H9 (cell line): ENCODE data around the gene MED23. TPM values are rescaled to one million over a fixed set of nuclear protein-coding genes. Genes with fewer than 3 reads are reported as not detected.

ENCODE experiments used
- DNase-seq: peaks from one replicate; pipeline ENCODE4 v3.0.0-alpha.2; 2017
- H2AFZ ChIP-seq: one replicate; pipeline ENCODE4 v1.6.1; 2013; ENCODE audit warnings: mild to moderate bottlenecking, low read length, control low read depth, moderate library complexity
- H2AK5ac ChIP-seq: 2 replicates; pipeline ENCODE4 v1.6.1; 2013; ENCODE audit warnings: low read length, control low read depth, mixed read lengths; ENCODE audit not compliant: insufficient read length
- H2BK120ac ChIP-seq: one replicate; pipeline ENCODE4 v1.6.1; 2013; ENCODE audit warnings: low read depth, mild to moderate bottlenecking, low read length, control low read depth, inconsistent platforms; ENCODE audit not compliant: poor library complexity, severe bottlenecking
- H2BK12ac ChIP-seq: 2 replicates; pipeline ENCODE4 v1.6.1; 2013; ENCODE audit warnings: low read length, control low read depth, mixed read lengths, low read depth; ENCODE audit not compliant: insufficient read length
- H2BK15ac ChIP-seq: 2 replicates; pipeline ENCODE4 v1.6.1; 2013; ENCODE audit warnings: low read depth, low read length, control low read depth
- H2BK20ac ChIP-seq: one replicate; pipeline ENCODE4 v1.6.1; 2013; ENCODE audit warnings: low read depth, mild to moderate bottlenecking, low read length, control low read depth, inconsistent platforms; ENCODE audit not compliant: poor library complexity, severe bottlenecking
- H2BK5ac ChIP-seq: 2 replicates; pipeline ENCODE4 v1.6.1; 2013; ENCODE audit warnings: low read length, control low read depth, mixed read lengths; ENCODE audit not compliant: insufficient read length
- H3K14ac ChIP-seq: 2 replicates; pipeline ENCODE4 v1.6.1; 2013; ENCODE audit warnings: low read length, control low read depth; ENCODE audit not compliant: insufficient read depth
- H3K18ac ChIP-seq: 2 replicates; pipeline ENCODE4 v1.6.1; 2013; ENCODE audit warnings: low read depth, mild to moderate bottlenecking, mixed read lengths, low read length, control low read depth; ENCODE audit not compliant: insufficient read length
- H3K23ac ChIP-seq: 2 replicates; pipeline ENCODE4 v1.6.1; 2013; ENCODE audit warnings: low read length, control low read depth, mixed read lengths, low read depth; ENCODE audit not compliant: insufficient read length
- H3K23me2 ChIP-seq: 2 replicates; pipeline ENCODE4 v1.6.1; 2013; ENCODE audit warnings: low read depth, mild to moderate bottlenecking, mixed read lengths, low read length, control low read depth; ENCODE audit not compliant: insufficient read length, poor library complexity, severe bottlenecking
- H3K27ac ChIP-seq: 2 replicates; pipeline ENCODE4 v1.5.1; 2013; ENCODE audit warnings: low read length, control low read depth, mixed read lengths, low read depth; ENCODE audit not compliant: insufficient read length
- H3K27me3 ChIP-seq: 2 replicates; pipeline ENCODE4 v1.6.1; 2013; ENCODE audit warnings: low read length, control low read depth, inconsistent platforms; ENCODE audit not compliant: insufficient read depth
- H3K4ac ChIP-seq: 2 replicates; pipeline ENCODE4 v1.6.1; 2013; ENCODE audit warnings: low read depth, mild to moderate bottlenecking, control low read depth, inconsistent platforms, low read length, moderate library complexity
- H3K4me1 ChIP-seq: 2 replicates; pipeline ENCODE4 v1.6.1; 2013; ENCODE audit warnings: low read length, control low read depth, inconsistent platforms; ENCODE audit not compliant: insufficient read depth
- H3K4me2 ChIP-seq: 2 replicates; pipeline ENCODE4 v1.6.1; 2013; ENCODE audit warnings: low read length, control low read depth, mixed read lengths; ENCODE audit not compliant: insufficient read length, insufficient read depth
- H3K56ac ChIP-seq: 2 replicates; pipeline ENCODE4 v1.6.1; 2013; ENCODE audit warnings: low read depth, mild to moderate bottlenecking, mixed read lengths, low read length, control low read depth; ENCODE audit not compliant: insufficient read length
- H3K79me1 ChIP-seq: 2 replicates; pipeline ENCODE4 v1.6.1; 2013; ENCODE audit warnings: low read depth, mild to moderate bottlenecking, moderate library complexity, low read length, control low read depth, inconsistent platforms; ENCODE audit not compliant: insufficient read depth, poor library complexity, severe bottlenecking
- H3K79me2 ChIP-seq: 2 replicates; pipeline ENCODE4 v1.6.1; 2013; ENCODE audit warnings: low read length, control low read depth, inconsistent platforms; ENCODE audit not compliant: insufficient read depth
- H3K9ac ChIP-seq: 2 replicates; pipeline ENCODE4 v1.6.1; 2013; ENCODE audit warnings: low read length, control low read depth, mixed read lengths; ENCODE audit not compliant: insufficient read length; ENCODE audit errors: extremely low read depth
- H3K9me3 ChIP-seq: one replicate; pipeline ENCODE4 v1.6.1; 2013; ENCODE audit warnings: low read depth, low read length, inconsistent platforms; ENCODE audit not compliant: control insufficient read depth
- H3T11ph ChIP-seq: one replicate; pipeline ENCODE4 v1.6.1; 2013; ENCODE audit warnings: mild to moderate bottlenecking, low read length, control low read depth, inconsistent platforms
- H4K20me1 ChIP-seq: one replicate; pipeline ENCODE4 v1.6.1; 2013; ENCODE audit not compliant: control insufficient read depth, insufficient read length, insufficient read depth
- H4K5ac ChIP-seq: 2 replicates; pipeline ENCODE4 v1.6.1; 2013; ENCODE audit warnings: low read depth, mild to moderate bottlenecking, mixed read lengths, low read length, control low read depth; ENCODE audit not compliant: insufficient read length
- H4K8ac ChIP-seq: replicated peaks from 2 replicates; pipeline ENCODE4 v1.6.1; 2013; ENCODE audit warnings: low read length, control low read depth, mixed read lengths, low read depth; ENCODE audit not compliant: insufficient read length
- H4K91ac ChIP-seq: 2 replicates; pipeline ENCODE4 v1.6.1; 2013; ENCODE audit warnings: low read depth, mild to moderate bottlenecking, moderate library complexity, mixed read lengths, low read length, control low read depth; ENCODE audit not compliant: insufficient read length
- H3K27ac Mint-ChIP-seq, 3 experiments: 2 replicates in 2 of 3; 3 replicates in 1 of 3; pipeline ENCODE4 v1.8.0; 2020 to 2021; ENCODE audit warnings: mixed read lengths in 3 of 3, mild to moderate bottlenecking in 1 of 3, moderate library complexity in 1 of 3
- H3K27me3 Mint-ChIP-seq: 2 replicates; pipeline ENCODE4 v1.8.0; 2021; ENCODE audit warnings: low read depth, mild to moderate bottlenecking, moderate library complexity, mixed read lengths
- H3K36me3 Mint-ChIP-seq, 3 experiments: 2 replicates in 2 of 3; 3 replicates in 1 of 3; pipeline ENCODE4 v1.8.0; 2020 to 2021; ENCODE audit warnings: low read depth in 3 of 3, mixed read lengths in 3 of 3; ENCODE audit not compliant: insufficient read depth in 1 of 3
- H3K4me1 Mint-ChIP-seq, 2 experiments: 2 replicates each; pipeline ENCODE4 v1.8.0; 2020; ENCODE audit warnings: mixed read lengths in 2 of 2
- H3K4me3 Mint-ChIP-seq, 2 experiments: 2 replicates in 1 of 2; 3 replicates in 1 of 2; pipeline ENCODE4 v1.8.0; 2020 to 2021; ENCODE audit warnings: mild to moderate bottlenecking in 2 of 2, mixed read lengths in 2 of 2, moderate library complexity in 1 of 2
- H3K9me3 Mint-ChIP-seq, 2 experiments: 2 replicates in 1 of 2; 3 replicates in 1 of 2; pipeline ENCODE4 v1.8.0; 2020; ENCODE audit warnings: mild to moderate bottlenecking in 2 of 2, mixed read lengths in 2 of 2, moderate library complexity in 1 of 2
- WGBS: extraction: QIAGEN DNeasy Blood & Tissue Kit; methylation state at CpG from one replicate; pipeline ENCODE4 v1.1.7; 2013; ENCODE audit warnings: missing lambda C conversion rate, low lambda C conversion rate, mixed read lengths; ENCODE audit not compliant: insufficient read length; ENCODE audit errors: extremely low coverage; 5-methylcytosine and 5-hydroxymethylcytosine counted together
- total RNA-seq: library from RNA; stranded (reverse); gene quantifications from 2 replicates; pipeline ENCODE4 v1.2.1, GENCODE V29; 2021
- TF ChIP-seq, protein P1 (sequence below): fragments of 200-600 bp; sonication (generic); conservative IDR thresholded peaks from 3 replicates; pipeline ENCODE4 v1.8.0; 2021; ENCODE audit warnings: antibody characterized with exemption, mild to moderate bottlenecking

Gene MED23
- total RNA-seq, 1 experiment from 2014 or later, result 16.2 TPM

DNA sequence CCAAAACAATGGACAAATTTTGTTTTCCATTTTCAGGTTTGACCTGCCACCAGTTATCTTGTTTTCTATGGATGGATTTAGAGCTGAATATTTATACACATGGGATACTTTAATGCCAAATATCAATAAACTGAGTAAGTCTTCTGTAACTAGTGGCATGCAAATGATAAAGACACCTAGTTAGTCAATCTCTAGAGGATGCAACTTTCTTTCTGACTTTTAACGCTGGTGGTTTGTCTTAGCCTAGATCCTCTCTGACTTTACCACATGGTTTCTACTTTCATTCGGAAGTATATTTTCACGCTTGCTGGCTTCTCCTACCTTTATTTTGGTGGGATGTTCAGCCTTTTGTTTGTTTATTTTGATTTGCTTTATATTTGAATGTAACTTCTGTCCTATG is 30.2 kb upstream of the MED23 start:
- Histone ChIP-seq H3K14ac (no peak overlapping the region), H3K4ac (no peak overlapping the region), H2AK5ac (no peak overlapping the region), H3K4me1 (no peaks in the 10 kb centered on the region; the same call in 1 of the 2 replicates), H4K91ac (no peak overlapping the region), H3K9me3 (no peaks in the 10 kb centered on the region), H3K23me2 (no peaks in the 10 kb centered on the region), H3K27me3 (no peaks in the 10 kb centered on the region), H3K23ac (no peak overlapping the region), H3K79me1 (no peaks in the 10 kb centered on the region), H3K27ac (no peak overlapping the region), H4K5ac (no peak overlapping the region), H2BK5ac (no peak overlapping the region), H3K18ac (no peak overlapping the region), H2BK20ac (no peak overlapping the region), H2BK15ac (no peak overlapping the region), H4K8ac (no peak overlapping the region), H4K20me1 (no peaks in the 10 kb centered on the region), H2BK120ac (no peak overlapping the region), H3K56ac (no peak overlapping the region), H3T11ph (no peak overlapping the region), H2BK12ac (no peak overlapping the region), H3K79me2 (no peaks in the 10 kb centered on the region), H2AFZ (no peak overlapping the region), H3K4me2 (no peak overlapping the region), H3K9ac (no peak overlapping the region)
- Mint-ChIP-seq H3K4me1 (no peaks in the 10 kb centered on the region; a peak in 1 of 4 replicates), H3K36me3 (no peaks in the 10 kb centered on the region), H3K27ac (no peak overlapping the region), H3K9me3 (no peaks in the 10 kb centered on the region), H3K27me3 (no peaks in the 10 kb centered on the region), H3K4me3 (no peak overlapping the region)
- no peak for DNase-seq
- TF ChIP-seq, protein P1, sequence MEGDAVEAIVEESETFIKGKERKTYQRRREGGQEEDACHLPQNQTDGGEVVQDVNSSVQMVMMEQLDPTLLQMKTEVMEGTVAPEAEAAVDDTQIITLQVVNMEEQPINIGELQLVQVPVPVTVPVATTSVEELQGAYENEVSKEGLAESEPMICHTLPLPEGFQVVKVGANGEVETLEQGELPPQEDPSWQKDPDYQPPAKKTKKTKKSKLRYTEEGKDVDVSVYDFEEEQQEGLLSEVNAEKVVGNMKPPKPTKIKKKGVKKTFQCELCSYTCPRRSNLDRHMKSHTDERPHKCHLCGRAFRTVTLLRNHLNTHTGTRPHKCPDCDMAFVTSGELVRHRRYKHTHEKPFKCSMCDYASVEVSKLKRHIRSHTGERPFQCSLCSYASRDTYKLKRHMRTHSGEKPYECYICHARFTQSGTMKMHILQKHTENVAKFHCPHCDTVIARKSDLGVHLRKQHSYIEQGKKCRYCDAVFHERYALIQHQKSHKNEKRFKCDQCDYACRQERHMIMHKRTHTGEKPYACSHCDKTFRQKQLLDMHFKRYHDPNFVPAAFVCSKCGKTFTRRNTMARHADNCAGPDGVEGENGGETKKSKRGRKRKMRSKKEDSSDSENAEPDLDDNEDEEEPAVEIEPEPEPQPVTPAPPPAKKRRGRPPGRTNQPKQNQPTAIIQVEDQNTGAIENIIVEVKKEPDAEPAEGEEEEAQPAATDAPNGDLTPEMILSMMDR, result no peak
- WGBS, result no CpG with 5 or more reads among the region's 3 CpGs
